GM18861 (cell line): Measurements from ENCODE around the gene EPHA10.

Experiments
- ATAC-seq: cut with Tn5 transposase; IDR thresholded peaks from one replicate; pipeline ENCODE4 v1.9.1; 2021; ENCODE audit not compliant: unreplicated experiment

The EPHA10 gene

GRCh38 chr1:37676281-37677142 is 88.4 kb downstream of the EPHA10 start:
- no peak for ATAC-seq

GRCh38 chr1:37673920-37674319 is 91.0 kb downstream of the EPHA10 start:
- ATAC-seq, result no peak

GRCh38 chr1:37672136-37672870 is 92.6 kb downstream of the EPHA10 start:
- ATAC-seq, result no peak

- ATAC-seq, result no peak
Measured at GRCh38 chr1:37671261-37671660, 93.7 kb downstream of the EPHA10 start.

GRCh38 chr1:37670133-37670532 is 94.8 kb downstream of the EPHA10 start:
- ATAC-seq, result no peak

GRCh38 chr1:37667023-37667671 is 97.8 kb downstream of the EPHA10 start:
- ATAC-seq, result no peak

GRCh38 chr1:37666241-37666867 is 98.6 kb downstream of the EPHA10 start:
- ATAC-seq, result no peak
